ENCODE results near the gene KDM4C.

- TF ChIP-seq CTCF (IDR thresholded peaks at IDR 0.05 in 8 of 11, conservative IDR thresholded peaks at IDR 0.05 in 3 of 11) (no peak), POLR2AphosphoS5 (IDR thresholded peaks at IDR 0.05) (no peak)
Observed at GRCh38 chr9:7117676-7118561, 360.1 kb downstream of the KDM4C start.
